Measurements from ENCODE around the gene RBM24.

- TF ChIP-seq CTCF (IDR thresholded peaks at IDR 0.05): no peak
- no peak for TF ChIP-seq POLR2A (IDR thresholded peaks at IDR 0.05)
- no peak for TF ChIP-seq EP300 (IDR thresholded peaks at IDR 0.05)
These were observed 19.5 kb downstream of the RBM24 start for GRCh38 chr6:17300637-17301036.

All from ovary (tissue), 3 donors.